Adrenal gland (tissue), 12 donors: ENCODE measurements around the gene ABCC4. TPM values are rescaled to one million over a fixed set of nuclear protein-coding genes. Genes with fewer than 3 reads are reported as not detected.
A peak's percentile ranks its signal among the peaks of the same experiment; 100 is the strongest.
"Not testable (repeated sequence)": the region's sequence is repeated elsewhere in the genome, so short reads cannot be mapped to it uniquely, and the experiment has no call there.

ENCODE experiments used
- DNase-seq, 7 donors: peaks; one replicate each; pipeline ENCODE4 v3.0.0-alpha.2; 2019 to 2020
- H3K27ac ChIP-seq, 5 donors: fragments of 200-600 bp; sonication (generic) in 4 of 5; 1 replicate in 3 of 5; 2 replicates in 2 of 5; pipeline versions ENCODE4 v1.5.1 to v1.8.0; 2016 to 2020; ENCODE audit warnings: mild to moderate bottlenecking in 1 of 5
- H3K27me3 ChIP-seq: fragments of 200-600 bp; 2 replicates; pipeline ENCODE4 v1.8.0; 2021
- H3K36me3 ChIP-seq, 2 donors: fragments of 200-600 bp; replicated peaks in 1 of 2; 1 replicate in 1 of 2; 2 replicates in 1 of 2; pipeline versions ENCODE4 v1.5.1 to v1.8.0; 2018 to 2022
- H3K4me1 ChIP-seq, 2 donors: fragments of 200-600 bp; replicated peaks in 1 of 2; 1 replicate in 1 of 2; 2 replicates in 1 of 2; pipeline versions ENCODE4 v1.5.1 to v1.8.0; 2018 to 2021
- H3K4me3 ChIP-seq, 4 donors: fragments of 200-600 bp; sonication (generic) in 3 of 4; one replicate each; pipeline ENCODE4 v1.5.1; 2016 to 2018
- H3K9me3 ChIP-seq, 3 donors: fragments of 200-600 bp; sonication (generic) in 1 of 3; replicated peaks in 1 of 3; 1 replicate in 2 of 3; 2 replicates in 1 of 3; pipeline versions ENCODE4 v1.5.1 to v1.8.0; 2016 to 2021
- CTCF ChIP-seq, 6 experiments: fragments of 450-650 bp in 4 of 6; fragments of 200-600 bp in 2 of 6; sonication (generic) in 1 of 6; IDR thresholded peaks; 1 replicate in 5 of 6; 2 replicates in 1 of 6; pipeline versions ENCODE4 v1.5.1 to v1.8.0; 2016 to 2021; ENCODE audit warnings: antibody characterized with exemption in 6 of 6, mild to moderate bottlenecking in 2 of 6, moderate library complexity in 1 of 6
- POLR2A ChIP-seq, 2 donors: fragments of 450-650 bp; IDR thresholded peaks; one replicate each; pipeline ENCODE4 v1.6.1; 2017; ENCODE audit warnings: antibody characterized with exemption in 2 of 2, mild to moderate bottlenecking in 2 of 2, moderate library complexity in 1 of 2
- WGBS, 4 donors: extraction: QIAGEN DNeasy Blood & Tissue Kit in 2 of 4; methylation state at CpG; one replicate each; pipeline versions ENCODE4 v1.1.5 to v1.1.7; 2013 to 2017; 5-methylcytosine and 5-hydroxymethylcytosine counted together
- intact Hi-C, 2 donors: fragments of 100-400 bp; cut with DNase I; formaldehyde crosslinking; loops; one replicate each; pipeline versions ENCODE4 v1.14.1 to v1.15.0; 2022 to 2023
- polyA plus RNA-seq, 3 donors: library from polyadenylated mRNA; stranded (reverse); fragments of 200-250 nt in 2 of 3; fragments of 350-450 nt in 1 of 3; fragmentation: Illumina TruSeq in 1 of 3; extraction: RNeasy Lipid Tissue Mini Kit (QIAGEN cat#74804) in 1 of 3; gene quantifications; one replicate each; pipeline ENCODE4 v1.2.3, GENCODE V29; 2013 to 2014
- total RNA-seq, 9 donors: library from RNA; depleted of rRNA in 4 of 9; stranded (reverse); fragments of >200 nt in 4 of 9; fragments of 120-200 nt in 1 of 9; fragmentation: NEBNext Ultra II Directional in 1 of 9; extraction: Animal tissue kit (Norgen Biotek cat#: 25700) in 1 of 9; gene quantifications; one replicate each; pipeline versions ENCODE4 v1.1.0 to v1.2.4, GENCODE V29; 2013 to 2023
- donor health status: healthy with polysubstance abuse.
- donor health status: Bipolar disorder and iron deficiency.
- donor health status: DM: yes; HTN: yes; CAD: no.
- donor health status: DM: no; HTN: no; CAD: no.
- donor health status: DM: no; HTN: no; CAD: no.
- donor health status: DM: yes; HTN: yes; CAD: no.

ABCC4 gene
- total and polyA plus RNA-seq, 12 donors, result 0.56 to 6.6 (median 3.4) TPM

GRCh38 chr13:95193509-95194230 is 107.6 kb downstream of the ABCC4 start:
- H3K4me3 ChIP-seq, result no peak overlapping the region
- no peaks in the 10 kb centered on the region for H3K36me3 ChIP-seq
- no peaks in the 10 kb centered on the region for H3K27me3 ChIP-seq
- no peaks in the 10 kb centered on the region for H3K9me3 ChIP-seq
- TF ChIP-seq POLR2A (IDR thresholded peaks at IDR 0.05), result no peak
- no peak for TF ChIP-seq CTCF (IDR thresholded peaks at IDR 0.05)
- H3K4me1 ChIP-seq, result no peaks in the 10 kb centered on the region
- no peak overlapping the region for H3K27ac ChIP-seq
- 83 to 91% (median 87%) methylated on average over 12 to 13 of the region's 13 CpGs for WGBS, 4 donors
- intact Hi-C loops, result loop anchor here (5.0 to 10.0 kb wide), 3 partner anchors 189 to 281 kb away; no protein-coding TSS in a partner anchor
- DNase-seq, result no peak

GRCh38 chr13:95192998-95193397 is 108.3 kb downstream of the ABCC4 start:
- no peak overlapping the region for H3K27ac ChIP-seq
- no peaks in the 10 kb centered on the region for H3K4me1 ChIP-seq
- TF ChIP-seq CTCF (IDR thresholded peaks at IDR 0.05), result no peak
- TF ChIP-seq POLR2A (IDR thresholded peaks at IDR 0.05), result no peak
- intact Hi-C loops, result loop anchor here (5.0 to 10.0 kb wide), 3 partner anchors 189 to 282 kb away; no protein-coding TSS in a partner anchor
- no peaks in the 10 kb centered on the region for H3K27me3 ChIP-seq
- DNase-seq, result no peak
- no peak overlapping the region for H3K4me3 ChIP-seq
- H3K36me3 ChIP-seq, result no peaks in the 10 kb centered on the region
- no peaks in the 10 kb centered on the region for H3K9me3 ChIP-seq
- WGBS, 4 donors, result 71 to 84% (median 75%) methylated on average over 7 of the region's 7 CpGs

GRCh38 chr13:95192564-95192945 is 108.7 kb downstream of the ABCC4 start:
- not testable (repeated sequence) for H3K27me3 ChIP-seq, H3K27ac ChIP-seq, H3K36me3 ChIP-seq, DNase-seq, H3K4me1 ChIP-seq, H3K4me3 ChIP-seq, H3K9me3 ChIP-seq
- intact Hi-C loops, result loop anchor here (5.0 to 10.0 kb wide), 3 partner anchors 190 to 282 kb away; no protein-coding TSS in a partner anchor
- 88 to 93% (median 91%) methylated on average over 5 of the region's 5 CpGs for WGBS, 4 donors

GRCh38 chr13:95191821-95192563 is 109.3 kb downstream of the ABCC4 start:
- Histone ChIP-seq H3K9me3 (no peaks in the 10 kb centered on the region), H3K4me3 (no peak overlapping the region), H3K27ac (no peak overlapping the region), H3K36me3 (no peaks in the 10 kb centered on the region), H3K4me1 (no peaks in the 10 kb centered on the region), H3K27me3 (no peaks in the 10 kb centered on the region)
- intact Hi-C loops, result loop anchor here (2.0 to 10.0 kb wide), 4 partner anchors 190 to 283 kb away; no protein-coding TSS in a partner anchor
- TF ChIP-seq CTCF (IDR thresholded peaks at IDR 0.05) (peak; percentile 42 to 76 (median 66)), POLR2A (IDR thresholded peaks at IDR 0.05) (no peak)
- peak; percentile 46 to 85 (median 69) for DNase-seq
- WGBS, 4 donors, result 64 to 70% (median 66%) methylated on average over 8 to 9 of the region's 9 CpGs
